OCI-LY7 (cell line): Measurements from ENCODE around the gene MAGIX.

Experiments used
- CTCF ChIP-seq: fragments of 200-600 bp; sonication (generic); conservative IDR thresholded peaks from 2 replicates; pipeline ENCODE4 v1.5.1; 2014; ENCODE audit warnings: mild to moderate bottlenecking, antibody characterized with exemption, low read length, moderate library complexity, mixed read lengths
- EZH2phosphoT487 ChIP-seq: fragments of 200-600 bp; sonication (generic); IDR thresholded peaks from 2 replicates; pipeline ENCODE4 v1.6.1; 2018; ENCODE audit warnings: low read depth, borderline replicate concordance, mild to moderate bottlenecking, mixed run types, antibody characterized with exemption, low read length, moderate library complexity, mixed read lengths

- TF ChIP-seq CTCF (no peak), EZH2phosphoT487 (no peak)
Measured at GRCh38 chrX:49139713-49140112, 22.8 kb upstream of the MAGIX start.
